ENCODE results near the gene FAH.
A peak's percentile ranks its signal among the peaks of the same experiment; 100 is the strongest.

The FAH gene

GRCh38 chr15:80152896-80153876 lies at the start of gene FAH:
Gene FAH (plus strand): TSS chr15:80152999. CDS start chr15:80153055, 56 bp downstream.
- no peak for TF ChIP-seq CTCF (conservative IDR thresholded peaks at IDR 0.05; ENCODE audit: control insufficient read depth, insufficient read depth, low read depth, low read length)
- DNase-seq (ENCODE audit: low read depth), result peak; percentile 47
- H3K4me3 ChIP-seq (ENCODE audit: control insufficient read depth, low read depth, low read length), result peak within 1 kb of the TSS; percentile 77

GRCh38 chr15:80105193-80105592 lies 47.6 kb upstream of the FAH start:
- TF ChIP-seq CTCF (conservative IDR thresholded peaks at IDR 0.05; ENCODE audit: control insufficient read depth, insufficient read depth, low read depth, low read length), result no peak
- no peak overlapping the region for H3K4me3 ChIP-seq (ENCODE audit: control insufficient read depth, low read depth, low read length)
- no peak for DNase-seq (ENCODE audit: low read depth)

GRCh38 chr15:80105595-80105994 lies 47.2 kb upstream of the FAH start:
- no peak for TF ChIP-seq CTCF (conservative IDR thresholded peaks at IDR 0.05; ENCODE audit: control insufficient read depth, insufficient read depth, low read depth, low read length)
- DNase-seq (ENCODE audit: low read depth), result peak; percentile 74
- H3K4me3 ChIP-seq (ENCODE audit: control insufficient read depth, low read depth, low read length), result no peak overlapping the region

- TF ChIP-seq CTCF (conservative IDR thresholded peaks at IDR 0.05; ENCODE audit: control insufficient read depth, insufficient read depth, low read depth, low read length), result no peak
- no peak overlapping the region for H3K4me3 ChIP-seq (ENCODE audit: control insufficient read depth, low read depth, low read length)
- DNase-seq (ENCODE audit: low read depth), result peak; percentile 58
These were observed 46.7 kb upstream of the FAH start for GRCh38 chr15:80106051-80106450.

GRCh38 chr15:80107204-80107603 lies 45.6 kb upstream of the FAH start:
- no peak overlapping the region for H3K4me3 ChIP-seq (ENCODE audit: control insufficient read depth, low read depth, low read length)
- no peak for DNase-seq (ENCODE audit: low read depth)
- TF ChIP-seq CTCF (conservative IDR thresholded peaks at IDR 0.05; ENCODE audit: control insufficient read depth, insufficient read depth, low read depth, low read length), result no peak

- no peak for DNase-seq (ENCODE audit: low read depth)
- H3K4me3 ChIP-seq (ENCODE audit: control insufficient read depth, low read depth, low read length), result no peak overlapping the region
- no peak for TF ChIP-seq CTCF (conservative IDR thresholded peaks at IDR 0.05; ENCODE audit: control insufficient read depth, insufficient read depth, low read depth, low read length)
These were observed 45.0 kb upstream of the FAH start for GRCh38 chr15:80107774-80108173.

All from fibroblast of mammary gland (primary cell).